HG02970 (cell line): ENCODE data around the gene TUB.

Experiments
- ATAC-seq: cut with Tn5 transposase; IDR thresholded peaks from one replicate; pipeline ENCODE4 v1.9.1; 2021; ENCODE audit warnings: mild to moderate bottlenecking, moderate library complexity, moderate number of reproducible peaks; ENCODE audit not compliant: unreplicated experiment, low FRiP score

Gene TUB, protein sequence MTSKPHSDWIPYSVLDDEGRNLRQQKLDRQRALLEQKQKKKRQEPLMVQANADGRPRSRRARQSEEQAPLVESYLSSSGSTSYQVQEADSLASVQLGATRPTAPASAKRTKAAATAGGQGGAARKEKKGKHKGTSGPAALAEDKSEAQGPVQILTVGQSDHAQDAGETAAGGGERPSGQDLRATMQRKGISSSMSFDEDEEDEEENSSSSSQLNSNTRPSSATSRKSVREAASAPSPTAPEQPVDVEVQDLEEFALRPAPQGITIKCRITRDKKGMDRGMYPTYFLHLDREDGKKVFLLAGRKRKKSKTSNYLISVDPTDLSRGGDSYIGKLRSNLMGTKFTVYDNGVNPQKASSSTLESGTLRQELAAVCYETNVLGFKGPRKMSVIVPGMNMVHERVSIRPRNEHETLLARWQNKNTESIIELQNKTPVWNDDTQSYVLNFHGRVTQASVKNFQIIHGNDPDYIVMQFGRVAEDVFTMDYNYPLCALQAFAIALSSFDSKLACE

DNA sequence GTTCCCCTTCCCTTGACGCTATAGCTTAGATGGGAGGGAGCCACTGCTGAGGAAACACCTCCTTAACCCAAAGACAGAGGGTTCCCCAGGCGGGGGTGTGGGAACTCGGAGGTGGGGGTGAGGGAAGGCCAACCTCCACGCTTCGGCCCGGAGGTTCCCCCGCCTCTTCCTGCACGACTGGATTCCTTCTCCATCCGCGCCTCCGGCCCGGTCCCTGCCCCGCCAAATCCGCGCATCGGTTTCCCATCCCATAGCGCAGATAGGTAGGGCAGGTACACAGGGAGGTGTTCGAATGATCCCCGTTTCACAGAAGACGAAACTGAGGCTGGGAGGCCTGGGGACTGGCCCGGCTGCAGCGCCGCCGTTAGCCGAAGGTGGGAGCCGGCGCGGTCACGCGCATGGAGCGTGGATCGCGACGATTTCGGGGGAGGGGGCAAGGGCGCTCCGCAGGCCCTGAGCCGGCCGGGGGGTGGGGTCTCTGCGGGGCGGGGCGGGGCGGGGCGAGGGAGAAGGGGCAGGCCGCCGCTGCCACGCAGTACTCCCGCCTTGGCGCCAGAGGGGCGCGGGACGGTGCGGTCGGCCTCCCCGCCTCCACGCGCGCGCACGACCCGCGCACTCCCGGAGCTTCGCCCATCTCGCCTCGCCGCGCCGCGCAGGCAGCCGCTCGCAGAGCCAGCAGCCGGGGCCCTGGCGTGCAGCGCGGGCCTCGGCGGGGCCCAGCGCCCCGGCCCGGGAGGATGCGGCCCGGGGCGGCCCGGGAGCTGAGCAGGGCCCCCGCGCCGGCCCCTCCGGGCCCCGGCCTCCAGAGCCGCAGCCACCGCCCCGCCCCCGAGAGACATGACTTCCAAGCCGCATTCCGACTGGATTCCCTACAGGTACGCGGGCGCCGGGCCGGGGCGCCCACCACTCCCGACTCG lies at the start of gene TUB:
TUB (plus strand) TSS at position 538 of the 917 bp plus-strand sequence; CDS start at position 838, 300 bp downstream.
- ATAC-seq = no peak

DNA sequence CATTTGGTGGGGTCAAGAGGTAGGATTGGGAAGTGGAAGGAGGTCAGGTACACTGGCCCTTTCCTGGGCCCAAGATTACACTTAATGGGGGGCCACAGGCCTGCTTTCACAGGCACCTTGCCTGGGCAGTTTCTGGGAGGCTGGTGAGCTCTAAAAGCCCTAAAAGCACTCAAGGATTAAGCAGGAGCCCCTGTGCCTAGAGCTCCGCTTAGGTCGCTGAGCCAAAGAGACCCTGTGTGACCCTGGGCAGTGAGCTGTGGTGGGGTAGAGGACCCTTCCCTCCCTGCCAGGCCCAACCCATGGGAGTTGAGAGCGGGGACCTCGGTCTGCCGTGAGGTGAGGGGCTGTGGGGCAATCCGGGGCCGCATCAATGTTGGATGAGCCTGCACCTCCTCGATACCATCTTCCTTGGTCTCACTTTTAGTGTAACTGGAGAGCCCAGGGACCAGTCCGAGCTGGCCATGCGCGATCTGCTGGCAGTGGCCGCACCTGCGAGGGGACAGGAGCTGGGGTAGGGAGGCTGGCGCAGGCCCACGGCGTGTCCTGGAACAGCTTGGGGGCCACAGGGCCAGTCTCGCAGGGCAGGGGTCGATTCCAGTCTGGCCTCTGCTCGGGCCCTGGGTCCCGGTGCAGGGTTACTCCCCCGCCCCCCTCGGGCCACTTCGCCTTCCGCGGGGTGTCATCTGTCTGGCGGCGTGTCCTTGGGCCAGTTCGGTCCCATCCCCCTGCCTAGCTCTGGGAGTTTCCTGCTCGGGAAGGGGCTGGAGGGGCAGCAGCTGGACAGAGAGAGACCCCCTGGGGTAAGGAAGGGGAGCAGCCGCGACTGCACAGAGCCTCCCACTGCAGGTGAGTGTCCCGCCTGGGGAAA lies 49.5 kb upstream of the TUB start:
- ATAC-seq = no peak

DNA sequence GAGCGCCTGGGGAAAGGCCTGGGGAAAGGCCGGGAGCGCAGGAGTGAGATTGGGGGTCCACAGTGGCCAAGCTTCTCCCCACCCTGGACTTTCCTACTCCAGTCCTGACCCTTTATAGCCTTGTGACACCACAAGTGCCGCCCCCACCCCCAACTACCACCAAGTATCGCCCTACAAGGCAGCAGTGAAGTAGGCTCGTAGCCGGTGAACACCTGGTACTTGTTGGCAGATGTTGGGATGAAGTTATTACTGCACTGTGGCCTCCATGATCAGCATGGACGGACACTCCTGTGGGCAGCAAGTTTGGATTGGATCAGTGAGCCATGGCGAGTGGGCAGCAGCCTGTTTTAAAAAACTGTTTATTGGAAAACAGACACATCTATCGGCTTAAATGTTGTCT lies 48.9 kb upstream of the TUB start:
- no peak for ATAC-seq

DNA sequence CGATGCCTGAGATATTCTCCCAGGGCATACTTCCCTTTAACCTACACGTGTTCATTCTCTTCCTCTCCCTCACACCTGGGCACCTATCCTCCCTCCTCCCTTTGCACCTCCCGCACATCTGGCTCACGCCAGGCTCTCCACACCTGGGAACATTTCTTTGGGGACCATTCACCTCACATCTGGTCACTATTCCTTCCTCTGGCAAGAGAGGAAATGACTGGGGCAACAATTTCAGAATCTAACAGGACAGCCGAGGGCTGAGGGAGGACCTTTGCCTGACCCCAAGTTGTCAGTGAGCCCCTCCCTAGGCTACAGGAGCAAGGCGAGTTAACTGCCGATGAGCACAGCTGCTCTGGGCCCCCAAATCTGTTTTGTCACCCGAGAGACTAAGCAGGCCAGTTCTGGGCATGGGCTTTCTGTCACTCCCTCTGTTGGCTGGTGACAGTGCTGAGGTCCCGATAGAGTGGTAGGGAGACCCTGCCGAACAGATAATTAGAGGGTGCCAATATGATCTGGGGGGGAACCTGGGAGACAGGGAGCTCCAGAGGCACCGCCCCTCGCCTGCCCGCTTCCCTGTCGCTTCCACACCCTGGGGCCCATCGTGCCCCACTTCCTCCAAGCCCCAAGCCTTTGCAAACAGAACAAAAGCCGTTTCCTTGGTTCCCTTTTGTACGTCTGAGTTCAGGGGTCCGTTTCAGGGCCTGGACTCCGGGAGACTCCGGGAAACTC lies 48.3 kb upstream of the TUB start:
- no peak for ATAC-seq

DNA sequence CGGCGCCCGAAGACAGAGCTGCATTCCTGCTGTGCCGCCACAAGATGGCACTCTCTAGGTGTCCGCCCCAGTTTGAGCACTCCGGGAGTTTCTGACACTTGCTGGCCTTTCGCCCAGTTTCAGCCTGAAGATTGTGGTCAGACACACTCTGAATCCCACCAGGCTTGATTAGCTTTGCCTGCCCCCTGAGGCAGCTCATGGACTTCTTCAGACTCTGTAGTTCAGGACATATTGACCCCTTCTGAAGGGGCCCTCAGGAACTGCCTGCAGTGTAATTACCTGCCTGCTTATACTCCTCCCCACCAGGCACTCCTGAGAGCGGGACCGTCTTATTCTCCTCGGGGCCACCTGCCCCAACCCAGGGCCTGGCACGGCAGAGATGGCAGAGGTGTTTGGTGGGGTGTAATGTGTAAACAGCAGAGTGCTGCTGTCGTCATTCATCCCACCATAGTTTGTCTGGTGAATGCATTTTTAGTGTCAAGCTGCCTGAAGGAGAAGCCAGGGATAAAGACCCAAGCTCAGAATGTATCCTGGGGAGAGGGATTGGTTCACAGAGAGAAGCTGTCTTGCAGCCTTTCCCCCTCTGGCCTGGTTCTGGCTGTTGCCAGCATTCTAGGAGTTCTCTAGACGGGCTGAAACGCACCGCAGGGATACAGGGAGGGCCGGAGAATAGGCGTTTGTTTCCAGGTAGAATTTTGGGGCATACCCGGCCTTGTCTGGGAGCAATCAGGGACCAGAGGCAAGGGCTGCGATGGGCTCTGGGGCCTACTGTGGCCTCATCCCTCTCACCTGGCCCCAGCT lies 47.5 kb upstream of the TUB start:
- ATAC-seq = no peak

DNA sequence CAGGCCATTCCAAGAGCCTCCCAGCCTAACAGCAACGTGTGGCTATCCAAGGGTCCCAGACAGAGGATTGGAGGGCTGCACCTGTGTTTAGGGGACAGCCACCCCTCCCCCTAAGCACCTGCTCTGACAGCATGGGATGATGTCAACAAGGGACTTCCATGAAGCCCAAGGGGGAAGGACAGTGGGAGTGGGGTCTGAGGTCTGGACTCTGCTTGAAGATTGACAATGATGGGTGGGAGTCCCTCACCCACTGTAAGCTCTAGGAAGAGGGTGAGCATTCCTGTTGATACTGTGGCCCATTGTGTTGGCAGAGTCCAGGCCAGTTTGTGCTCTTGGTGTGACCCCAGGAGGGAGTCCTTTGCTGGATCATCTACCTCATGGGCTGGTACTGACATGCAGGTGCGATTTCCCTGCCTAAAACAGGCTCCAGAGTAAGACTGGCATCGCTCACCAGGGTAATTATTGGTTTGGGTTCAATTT lies 46.9 kb upstream of the TUB start:
- ATAC-seq = no peak

DNA sequence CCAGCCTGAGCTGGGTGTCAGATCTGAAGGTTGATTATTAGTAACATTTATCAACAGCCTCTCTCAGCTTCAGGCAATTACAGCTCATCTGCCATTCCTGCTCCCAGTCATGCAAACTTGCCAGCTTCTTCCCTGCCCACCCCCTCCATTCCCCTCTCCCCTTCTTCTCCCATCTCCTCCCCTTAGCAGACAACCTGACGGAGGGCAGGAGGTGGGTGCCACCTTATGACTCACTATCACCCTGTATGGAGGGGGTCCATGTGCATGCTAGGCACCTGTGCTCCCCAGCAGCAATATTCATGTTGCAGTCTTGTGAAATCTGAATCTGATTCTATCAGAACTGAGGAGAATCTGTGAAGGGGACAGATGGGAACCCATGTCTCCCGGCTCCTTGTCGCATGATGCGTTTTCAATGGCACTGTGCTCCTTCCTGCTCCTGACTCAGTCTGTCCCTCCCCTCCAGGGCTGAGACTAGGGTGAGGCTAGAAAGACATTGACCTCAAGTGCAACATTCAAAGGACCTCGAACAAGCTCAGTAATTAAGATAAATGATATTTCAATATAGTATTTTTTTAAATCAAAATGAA lies 46.3 kb upstream of the TUB start:
- no peak for ATAC-seq

DNA sequence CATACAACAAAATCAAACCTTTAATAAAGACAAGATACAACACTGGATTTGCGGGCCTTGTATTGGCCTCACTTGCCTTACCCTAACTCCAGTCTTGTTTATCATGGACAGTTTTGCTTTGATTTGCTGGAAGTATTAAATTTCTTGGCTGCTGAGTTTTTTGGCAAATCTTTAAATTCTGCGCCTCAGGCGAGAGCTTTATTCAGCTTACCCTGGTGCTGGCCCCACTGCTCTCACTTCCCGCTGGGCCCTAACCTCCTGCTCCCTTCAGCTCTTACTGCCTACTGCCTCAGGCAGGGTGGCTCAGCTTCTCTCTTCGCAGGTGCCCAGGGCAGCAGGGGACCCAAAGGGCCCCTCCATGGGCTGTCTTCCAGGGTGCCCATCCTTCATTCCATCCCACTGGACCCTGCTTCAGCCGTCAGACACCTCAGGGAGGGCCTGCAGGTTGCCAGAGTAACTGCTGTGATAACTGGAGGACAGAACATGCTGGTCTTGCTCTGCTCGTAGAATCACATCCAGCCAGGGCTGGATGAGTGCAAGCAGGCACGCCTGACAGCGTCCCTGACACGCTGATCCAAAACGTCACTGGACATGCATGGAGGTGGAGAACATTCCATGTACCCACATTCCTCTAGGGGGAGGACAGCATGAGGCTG lies 45.7 kb upstream of the TUB start:
- ATAC-seq = no peak

DNA sequence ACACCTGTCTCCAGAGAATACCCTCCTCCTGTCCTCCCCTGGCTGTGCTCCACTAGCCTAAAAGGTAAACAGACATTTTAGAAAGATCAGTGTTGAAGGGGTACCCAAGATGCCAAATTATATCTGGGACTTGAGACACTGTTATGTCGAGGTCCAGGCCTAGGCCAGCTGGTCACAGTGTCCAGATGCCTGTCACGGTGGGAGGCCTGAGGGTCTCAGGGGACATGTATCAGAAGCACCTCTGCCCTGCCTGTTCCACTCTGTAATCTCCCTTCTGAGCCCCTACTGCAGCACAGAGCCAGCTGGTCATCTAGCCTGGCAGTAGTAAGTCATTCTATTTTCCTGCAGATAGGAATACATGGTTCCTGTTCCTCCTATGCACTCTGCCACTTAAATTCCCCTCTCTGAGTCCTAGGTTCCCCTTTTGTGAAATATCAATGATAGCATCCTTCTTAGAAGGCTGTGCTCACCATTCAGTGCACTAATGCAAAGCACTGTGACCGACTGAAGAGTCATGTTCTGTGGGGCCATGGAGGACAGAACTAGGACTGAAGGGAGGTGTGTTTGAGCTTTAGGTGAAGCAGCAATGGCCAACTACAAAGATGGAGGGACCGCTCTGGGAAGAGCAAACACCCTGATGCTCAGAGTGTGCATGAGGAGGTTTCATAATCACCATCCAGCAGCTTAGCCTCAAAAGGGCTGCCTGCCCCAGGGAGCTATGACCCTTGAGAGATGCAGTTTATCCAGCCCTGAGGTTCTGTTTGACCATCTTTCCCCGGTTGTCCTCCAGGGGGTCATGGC lies 44.8 kb upstream of the TUB start:
- ATAC-seq = no peak

DNA sequence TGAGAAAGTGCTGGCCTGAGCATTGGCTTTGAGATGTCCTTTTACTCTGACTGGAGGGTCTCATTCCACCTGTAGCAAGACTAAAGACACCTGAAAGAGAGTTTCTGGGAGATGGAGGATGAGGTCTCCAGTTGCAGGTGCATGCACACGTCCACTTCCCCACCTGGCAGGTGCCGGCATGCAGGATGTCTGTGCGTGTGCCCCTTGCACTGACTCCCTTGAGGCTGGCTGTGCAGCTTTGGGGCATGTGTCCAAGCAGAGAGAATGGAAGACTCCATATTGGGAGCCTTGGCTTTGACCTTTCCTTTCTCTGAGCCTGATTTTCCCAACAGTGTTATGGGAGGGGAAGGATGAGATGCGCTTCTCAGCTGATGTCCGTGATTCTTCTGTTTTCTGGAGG lies 44.0 kb upstream of the TUB start:
- ATAC-seq = no peak

DNA sequence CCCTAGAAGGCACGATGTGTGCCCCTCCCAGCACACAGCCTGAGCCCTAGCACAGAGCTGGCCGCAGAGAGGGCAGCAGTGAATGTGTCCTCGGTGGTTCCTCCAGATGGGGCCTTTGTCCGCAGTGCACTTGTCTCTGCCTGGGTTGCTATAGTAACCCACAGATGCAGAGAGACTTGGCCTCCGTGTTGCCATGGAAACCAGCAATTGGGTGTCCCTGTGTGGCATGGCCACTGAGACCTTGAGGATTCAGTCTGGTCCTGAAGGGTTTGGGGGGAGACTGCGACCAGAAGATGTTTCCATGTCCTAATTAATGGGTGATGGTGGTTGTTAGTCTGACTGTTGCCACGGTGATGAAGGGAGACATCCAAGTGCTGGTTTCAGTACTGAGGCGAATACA lies 42.6 kb upstream of the TUB start:
- ATAC-seq = no peak

DNA sequence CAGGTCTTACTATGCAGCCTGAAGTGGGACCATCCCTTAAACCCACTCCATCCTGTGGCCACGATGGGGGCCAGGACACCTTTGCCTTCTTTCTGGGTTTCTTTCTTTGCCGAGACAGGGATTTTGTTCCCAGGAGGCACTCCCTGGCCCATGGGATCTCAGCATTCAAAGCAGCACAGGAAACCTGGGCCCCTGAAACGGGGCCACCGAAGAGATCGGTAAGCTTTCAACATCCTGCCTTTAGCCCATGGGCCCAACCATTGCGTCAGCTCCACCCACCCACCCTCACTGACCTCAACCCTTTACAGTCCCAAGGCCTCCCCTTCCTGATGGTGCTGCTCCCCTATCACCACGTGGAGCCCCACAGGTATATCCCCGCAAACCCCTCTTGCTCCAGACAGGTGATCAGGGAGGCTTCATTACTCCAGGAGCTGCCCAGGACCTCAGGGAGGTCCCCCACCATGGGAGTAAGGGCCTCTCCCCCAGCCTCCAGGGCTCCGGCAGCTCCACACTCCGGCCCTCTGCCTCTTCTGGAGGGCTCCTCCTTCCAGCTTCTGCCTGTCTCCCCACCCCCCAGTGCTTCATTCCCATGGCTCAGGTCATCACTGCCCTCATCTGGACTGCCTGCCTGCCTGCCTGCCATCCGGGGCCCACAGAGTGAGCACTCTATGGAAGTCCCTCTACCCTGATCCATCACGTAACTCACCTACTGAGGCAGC lies 42.0 kb upstream of the TUB start:
- no peak for ATAC-seq

DNA sequence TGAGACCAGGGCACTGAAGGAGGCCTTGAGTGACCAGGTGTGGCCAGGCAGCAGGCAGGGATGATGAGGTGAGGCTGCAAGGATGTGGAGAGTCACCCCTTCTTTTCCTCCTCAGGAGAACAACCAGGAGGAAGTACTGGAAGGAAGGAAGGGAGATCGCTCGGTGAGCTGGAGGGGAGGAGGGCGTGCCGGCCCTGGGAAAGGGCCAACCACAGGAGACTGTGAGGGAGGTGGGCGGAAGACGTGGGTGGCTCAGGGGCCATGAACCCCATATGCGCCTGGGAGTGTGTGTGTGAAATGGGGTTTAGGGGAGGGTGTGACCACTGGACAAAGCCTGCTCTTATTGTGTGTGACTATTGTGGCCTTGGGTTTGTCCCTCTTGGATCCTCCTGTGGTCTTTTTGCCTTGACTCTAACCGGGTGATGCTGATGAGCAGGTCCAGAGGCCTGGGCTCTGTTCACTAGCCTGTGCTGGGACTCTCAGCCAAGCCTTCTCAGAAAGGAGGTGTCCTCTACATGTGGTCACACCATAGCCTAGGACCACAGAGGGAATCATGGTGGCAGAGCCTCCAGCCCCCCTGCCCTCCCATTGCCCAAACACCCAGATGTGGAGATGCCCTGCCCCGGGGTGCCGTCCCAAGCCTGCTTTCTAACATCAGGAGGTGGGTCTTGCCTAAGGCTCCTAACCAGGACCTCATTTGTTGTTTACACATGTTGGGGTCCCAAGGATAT lies 41.3 kb upstream of the TUB start:
- ATAC-seq = no peak

DNA sequence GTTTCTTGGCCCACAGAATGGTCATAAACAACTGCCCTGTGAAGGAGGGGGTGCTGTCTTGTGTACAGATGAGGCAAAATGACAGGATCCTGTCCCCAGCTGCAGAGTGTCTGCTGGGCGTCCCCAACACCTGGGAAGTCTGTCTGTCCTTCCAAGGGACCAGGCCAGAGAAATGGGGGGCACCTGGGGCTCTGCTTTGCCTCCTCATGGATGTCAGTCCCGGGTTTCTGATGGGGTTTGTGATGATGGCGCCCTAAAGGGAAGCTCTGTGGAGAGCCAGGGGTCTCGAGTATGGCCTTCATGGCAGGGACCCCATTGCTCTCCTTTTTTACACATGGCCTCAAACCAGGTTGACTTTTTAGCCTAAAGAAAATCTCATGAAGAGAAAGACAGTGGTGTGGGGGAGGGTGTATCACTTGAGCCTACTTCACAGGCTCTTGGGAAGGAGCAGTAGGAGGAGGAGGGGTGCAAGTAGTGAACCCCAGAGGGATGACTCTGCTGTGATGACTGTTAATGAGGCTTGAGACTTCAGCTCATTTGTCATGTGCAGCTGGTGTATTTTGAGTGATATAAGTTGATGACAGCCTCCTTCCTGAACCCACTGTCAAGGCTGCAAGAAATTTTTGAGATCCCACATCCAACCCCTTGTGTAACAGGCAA lies 40.6 kb upstream of the TUB start:
- ATAC-seq = no peak

DNA sequence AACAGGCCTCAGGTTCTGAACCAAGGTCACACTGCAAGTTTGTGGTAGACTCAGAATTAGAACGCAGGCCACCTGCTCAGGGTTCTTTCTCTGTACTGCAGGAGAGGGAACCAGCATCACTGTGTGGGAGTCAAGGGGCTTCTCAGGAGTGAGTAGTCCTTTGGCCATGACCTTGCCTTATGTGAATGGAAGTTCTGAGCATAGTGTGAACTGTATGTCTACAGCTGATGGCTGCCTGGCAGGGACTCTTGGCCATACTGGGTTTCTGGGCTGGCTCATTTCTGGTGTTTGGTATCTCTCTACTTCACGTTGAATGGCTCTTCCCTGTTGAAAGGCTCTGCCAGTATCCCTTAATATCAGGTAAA lies 40.1 kb upstream of the TUB start:
- no peak for ATAC-seq
